HG02610 (cell line): ENCODE results near the gene ADCY5.

Experiments used
- ATAC-seq: cut with Tn5 transposase; IDR thresholded peaks from one replicate; pipeline ENCODE4 v1.9.1; 2021; ENCODE audit warnings: mild to moderate bottlenecking, moderate library complexity; ENCODE audit not compliant: unreplicated experiment

Gene ADCY5

DNA sequence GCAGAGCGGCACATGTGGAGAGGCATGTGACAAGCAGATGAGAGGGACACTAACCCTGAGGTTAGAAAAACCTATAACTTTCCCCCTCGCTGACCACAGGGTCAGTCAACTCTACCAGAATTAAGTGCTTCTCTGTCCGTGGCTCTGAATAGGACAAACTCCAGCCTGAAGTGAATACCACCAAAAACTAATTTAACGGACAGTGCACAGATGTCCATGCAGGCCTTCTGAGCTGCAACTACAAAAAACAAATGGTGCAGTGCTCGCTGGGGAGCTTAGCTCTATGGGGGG lies 59.3 kb downstream of the ADCY5 start:
- no peak for ATAC-seq

DNA sequence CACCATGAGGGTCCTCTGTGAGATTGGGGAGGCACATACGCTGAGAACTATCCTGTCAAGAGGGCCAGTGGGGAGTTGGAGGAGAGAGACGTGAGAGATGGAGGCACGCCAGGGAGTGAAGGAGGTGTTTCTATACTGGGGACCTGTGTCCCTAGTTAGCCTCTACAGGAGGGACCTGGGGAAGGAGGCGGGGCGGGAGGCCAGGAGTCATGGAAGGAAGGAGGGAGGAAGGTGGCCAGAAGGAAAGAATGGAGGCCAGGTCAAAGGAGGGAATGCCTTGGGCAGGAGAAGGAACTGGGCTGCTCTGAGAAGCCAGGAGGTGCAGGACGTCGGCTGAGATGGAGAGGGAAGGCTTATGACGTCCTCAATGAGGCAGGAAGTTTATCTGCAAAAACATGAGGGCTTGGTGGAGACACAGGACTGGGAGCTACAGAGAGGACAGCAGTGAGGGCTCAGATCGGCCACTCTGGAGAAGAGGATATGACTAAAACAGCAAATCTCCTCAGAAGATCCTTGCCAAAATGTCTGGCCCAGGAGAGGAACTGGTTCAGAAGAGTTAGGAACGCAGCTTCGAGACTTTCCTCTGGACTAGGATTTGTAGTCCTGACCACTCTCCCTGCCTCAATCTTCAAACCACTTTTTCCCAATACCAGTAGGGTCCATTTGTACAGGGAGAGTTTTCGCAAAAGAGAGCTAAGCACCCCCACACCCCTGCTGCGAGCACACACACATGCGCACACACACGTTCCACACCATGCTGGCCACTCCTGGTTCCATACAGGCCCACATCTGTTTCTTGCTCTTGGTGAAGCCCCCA lies 59.9 kb downstream of the ADCY5 start:
- ATAC-seq = no peak

DNA sequence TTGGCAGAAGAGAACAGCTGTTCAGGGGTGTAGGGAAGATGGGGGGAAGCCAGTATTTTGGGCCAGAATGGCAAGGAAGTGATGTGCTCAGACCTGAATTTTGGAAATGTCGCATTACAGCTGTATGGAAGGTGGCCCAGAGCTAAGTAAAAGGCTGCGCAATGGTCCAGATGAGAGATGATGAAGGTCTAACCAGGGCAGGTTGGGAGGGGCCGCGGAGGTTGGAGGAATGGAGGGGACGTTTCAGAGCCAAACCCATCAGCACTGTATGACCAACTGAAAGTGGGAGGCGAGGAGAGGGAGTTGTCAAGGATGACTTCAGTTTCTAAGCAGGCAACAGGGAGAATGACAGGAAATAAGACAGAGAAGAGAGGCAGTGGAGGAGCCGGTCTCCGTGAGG lies 60.8 kb downstream of the ADCY5 start:
- no peak for ATAC-seq

DNA sequence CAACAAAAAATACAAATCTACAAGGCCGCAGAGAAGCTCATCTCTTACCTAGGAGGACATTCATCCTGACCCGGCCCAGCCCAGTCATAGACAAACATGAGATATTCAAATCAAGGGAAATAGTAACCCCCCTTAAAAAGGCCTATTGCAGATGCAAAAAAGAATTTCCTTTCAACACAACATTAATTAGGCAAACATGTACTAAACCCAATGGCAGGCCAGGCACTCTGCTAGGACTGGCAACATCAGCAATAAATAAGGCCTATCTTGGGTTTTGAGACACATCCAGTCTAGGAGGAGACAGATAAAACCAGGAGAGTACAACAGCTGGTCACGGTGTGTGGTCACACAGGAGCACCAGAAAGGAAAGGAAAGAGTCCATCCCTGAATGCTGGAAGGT lies 61.4 kb downstream of the ADCY5 start:
- no peak for ATAC-seq

DNA sequence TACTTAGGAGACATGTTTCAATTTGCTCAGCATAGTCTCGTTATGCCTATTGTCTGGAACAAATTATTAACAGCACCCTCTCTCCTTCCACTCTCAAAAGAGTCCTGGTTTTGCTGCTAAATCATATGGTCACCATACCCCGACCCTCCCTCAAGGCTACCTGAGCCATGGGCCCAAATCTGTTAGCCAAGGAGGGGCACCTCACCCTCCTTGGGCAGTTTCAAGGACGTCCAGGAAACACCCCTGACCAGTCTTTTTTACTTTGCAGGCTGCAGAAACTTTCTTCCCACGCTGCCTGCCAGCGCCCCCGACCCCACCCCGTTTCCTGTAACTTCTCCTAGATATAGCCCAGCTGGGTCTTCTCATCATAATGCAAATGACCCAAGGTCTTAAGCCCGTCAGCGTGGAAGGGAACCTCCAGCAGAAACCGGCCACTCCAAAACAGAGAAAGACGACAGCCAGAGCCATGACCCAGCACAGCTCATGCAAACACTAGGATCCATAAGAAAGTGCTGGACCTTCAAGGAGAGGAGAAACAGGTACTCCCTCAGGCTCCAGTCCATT lies 62.3 kb downstream of the ADCY5 start:
- ATAC-seq = no peak

DNA sequence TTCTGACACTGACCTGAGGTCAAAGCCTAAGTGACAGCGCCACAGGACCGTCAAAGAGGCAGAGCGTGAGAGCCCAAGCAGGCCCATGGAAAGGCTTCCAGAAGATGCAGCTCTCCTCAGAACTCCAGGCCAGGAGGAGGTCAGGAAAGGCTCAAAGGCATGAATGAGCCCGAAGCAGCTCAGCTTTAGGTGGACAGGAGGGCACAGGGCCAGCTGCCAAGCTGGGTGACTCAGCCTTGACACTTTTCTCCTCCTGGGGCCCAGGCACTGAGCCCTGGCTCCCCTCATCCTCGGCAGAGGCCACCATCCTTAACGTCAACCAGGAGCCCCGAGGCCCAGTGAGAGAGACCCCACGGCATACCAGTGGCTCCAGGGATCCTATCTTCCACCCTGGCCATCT lies 62.9 kb downstream of the ADCY5 start:
- ATAC-seq = no peak

DNA sequence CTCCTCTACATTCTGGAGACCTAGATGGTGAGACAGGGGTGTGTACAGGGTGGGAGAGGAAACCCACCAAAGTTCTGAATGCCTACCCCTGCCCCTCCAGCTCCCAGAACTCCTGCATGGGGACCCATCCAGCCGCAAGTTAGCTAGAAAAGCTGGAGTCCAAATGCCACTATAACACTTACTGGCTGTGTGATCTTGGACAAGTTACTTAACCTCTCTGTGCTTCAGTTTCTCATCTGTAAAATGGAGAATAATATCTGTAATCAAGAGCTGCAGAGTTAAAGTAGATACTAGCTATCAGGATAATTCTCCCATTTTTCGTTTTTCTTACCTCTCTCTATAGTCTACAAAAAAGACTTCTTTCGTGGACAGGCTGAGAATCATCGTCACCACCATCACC lies 63.4 kb downstream of the ADCY5 start:
- ATAC-seq = no peak

DNA sequence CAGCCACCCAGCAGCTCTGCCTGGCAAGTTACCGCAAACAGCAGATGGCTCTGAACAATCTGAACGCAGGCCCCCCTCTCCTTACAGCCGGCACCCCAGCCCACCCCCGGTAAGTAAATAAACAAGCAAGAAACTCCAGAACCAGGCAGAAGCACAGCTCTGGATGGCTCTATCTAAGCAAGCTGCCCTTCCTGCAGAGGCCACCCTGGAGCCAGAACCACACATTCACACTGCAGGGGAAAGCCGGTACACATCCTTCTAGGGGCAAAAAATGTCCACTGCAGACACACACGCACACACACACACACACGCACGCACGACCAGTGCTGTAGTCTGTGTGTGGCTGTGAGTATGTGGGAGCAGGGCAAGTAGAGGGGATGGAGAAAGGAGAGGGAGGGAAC lies 63.9 kb downstream of the ADCY5 start:
- no peak for ATAC-seq

DNA sequence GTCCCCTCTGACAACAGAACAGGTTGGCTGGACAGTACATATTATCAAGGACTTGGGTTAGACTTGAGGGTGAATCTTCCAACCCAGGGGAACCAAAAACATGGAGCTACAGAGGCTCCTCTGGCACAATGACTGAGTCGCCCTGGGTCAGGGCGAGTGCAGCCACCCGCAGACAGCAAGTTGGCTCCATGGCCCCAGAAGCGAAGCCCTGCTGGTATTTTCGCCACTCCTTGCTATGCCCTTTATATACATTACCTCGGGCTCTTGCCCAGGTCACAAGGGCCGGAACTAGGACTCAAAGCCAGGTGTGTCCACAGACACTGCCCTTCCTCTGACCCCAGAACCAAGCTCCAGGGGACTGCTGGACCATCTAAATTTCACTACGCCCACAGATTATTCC lies 64.6 kb downstream of the ADCY5 start:
- ATAC-seq = no peak

DNA sequence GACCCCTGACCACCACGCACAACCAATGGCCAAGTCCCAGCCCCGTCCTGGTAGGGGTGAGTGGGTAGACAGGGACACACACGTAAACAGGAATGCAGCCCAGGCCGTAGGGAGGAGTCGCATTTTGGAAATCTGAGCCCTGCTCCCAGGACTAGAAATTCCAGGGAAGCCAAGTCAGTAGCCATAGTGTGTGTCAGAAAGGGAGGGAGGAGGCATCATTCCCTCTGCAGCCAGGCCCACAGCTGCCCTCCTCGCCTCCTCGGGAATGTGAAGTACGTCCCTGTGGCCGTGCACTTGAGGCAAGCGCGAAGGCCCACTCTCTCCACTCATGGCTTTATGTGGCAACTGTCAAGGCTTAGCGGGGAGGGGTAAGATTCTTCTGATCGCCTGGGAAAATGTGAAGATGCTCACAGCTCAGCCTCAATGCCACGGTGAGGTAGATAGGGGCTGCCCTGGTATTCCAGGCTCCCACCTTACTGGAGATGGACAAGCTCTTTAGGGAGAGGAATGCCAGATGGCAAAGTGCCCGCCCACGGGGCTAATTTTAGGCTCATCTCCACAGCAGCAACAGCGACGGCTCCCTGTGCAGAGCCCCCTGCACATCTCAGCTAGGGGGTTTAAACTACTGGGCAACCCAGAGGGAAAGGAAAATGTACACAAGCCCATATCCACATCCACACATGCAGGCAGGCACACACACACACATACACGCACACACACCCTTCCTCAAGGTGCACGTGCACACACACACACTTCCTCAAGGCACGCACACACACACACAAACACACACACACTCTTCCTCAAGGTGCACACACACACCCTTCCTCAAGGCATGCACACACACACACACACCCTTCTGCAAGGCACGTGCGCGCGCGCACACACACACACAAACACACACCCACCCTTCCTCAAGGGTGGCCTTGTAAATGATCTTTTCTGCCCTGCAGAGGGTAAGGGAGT lies 65.5 kb downstream of the ADCY5 start:
- ATAC-seq = no peak

DNA sequence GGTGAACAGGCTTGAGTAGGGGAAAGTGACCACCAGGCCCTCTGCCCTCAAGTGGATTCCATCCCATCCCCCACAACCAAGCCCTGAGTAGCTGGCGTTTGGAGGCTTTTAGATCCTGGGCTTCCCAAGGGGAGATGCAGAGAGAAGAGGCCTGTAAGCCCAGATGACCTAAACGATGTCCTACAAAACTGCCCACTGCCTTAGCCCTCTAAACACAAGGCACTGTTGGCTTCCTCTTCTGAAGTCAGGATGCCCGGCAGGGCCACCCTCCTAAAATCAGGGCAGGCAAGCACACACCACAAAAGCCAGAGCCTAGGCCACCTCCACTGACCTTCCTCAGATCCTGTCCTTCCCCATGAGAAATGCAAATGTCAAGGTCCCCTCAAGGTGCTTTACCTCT lies 68.6 kb downstream of the ADCY5 start:
- no peak for ATAC-seq

DNA sequence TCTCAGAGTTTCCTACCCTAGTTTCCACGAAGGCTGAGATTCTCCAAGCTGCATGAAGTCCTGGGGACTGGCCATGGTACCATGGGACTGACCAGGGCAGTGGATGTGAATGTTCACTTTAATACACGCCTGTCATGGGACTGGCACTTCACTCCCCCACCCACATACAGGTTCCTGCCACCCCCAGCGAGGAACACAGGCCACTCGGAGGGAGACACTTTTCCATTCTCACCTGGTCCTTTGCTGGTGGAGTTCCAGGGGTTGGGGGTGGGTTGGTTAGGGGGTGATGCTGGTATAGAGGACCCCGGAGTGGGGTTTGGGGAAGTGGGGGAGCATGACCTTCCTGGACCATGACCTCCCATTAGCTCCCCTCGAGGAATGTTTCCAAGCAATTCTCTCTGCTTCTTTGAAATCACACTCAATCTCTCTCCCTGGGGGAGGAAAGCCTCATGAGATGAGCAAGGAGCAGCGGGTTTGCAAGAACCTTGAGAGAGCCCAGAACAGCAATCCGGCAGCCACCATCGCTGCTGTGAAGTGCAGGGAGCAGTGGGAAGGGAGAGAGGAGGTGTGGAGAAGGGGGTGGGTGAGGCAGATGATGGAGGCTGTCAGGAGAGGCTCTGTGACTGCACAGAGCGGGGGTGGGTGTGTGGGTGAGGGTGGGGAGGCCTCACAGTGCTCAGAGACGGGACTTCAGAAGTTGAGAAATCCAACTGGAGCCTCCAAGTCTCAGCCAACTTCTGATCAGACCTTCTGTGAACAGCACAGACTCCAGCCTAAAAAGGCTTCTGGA lies 69.7 kb downstream of the ADCY5 start:
- no peak for ATAC-seq

DNA sequence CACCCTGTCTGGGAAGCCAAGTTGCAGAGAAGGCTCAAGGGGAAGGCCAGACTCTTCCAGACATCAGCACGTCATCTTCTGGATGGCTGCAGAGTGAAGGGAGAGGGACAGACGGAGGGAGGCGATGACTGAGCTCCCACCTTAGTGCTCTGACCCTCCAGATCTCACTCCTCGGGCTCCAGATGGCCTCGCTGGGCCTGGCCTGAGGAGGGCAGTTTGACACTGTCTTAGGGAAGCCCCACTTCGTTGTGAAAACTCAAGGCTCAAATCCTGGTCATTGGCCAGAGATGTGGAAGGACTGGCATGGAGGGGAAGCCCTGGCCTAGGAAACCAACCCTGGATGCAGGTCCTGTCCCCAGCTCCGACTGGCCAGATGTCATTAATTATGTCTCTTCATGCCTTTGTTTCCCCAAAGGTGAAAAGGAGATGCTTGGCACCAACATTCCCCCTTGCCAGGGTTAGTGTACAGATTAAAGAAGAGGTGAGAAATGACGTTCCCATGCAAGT lies 70.4 kb downstream of the ADCY5 start:
- ATAC-seq = no peak

DNA sequence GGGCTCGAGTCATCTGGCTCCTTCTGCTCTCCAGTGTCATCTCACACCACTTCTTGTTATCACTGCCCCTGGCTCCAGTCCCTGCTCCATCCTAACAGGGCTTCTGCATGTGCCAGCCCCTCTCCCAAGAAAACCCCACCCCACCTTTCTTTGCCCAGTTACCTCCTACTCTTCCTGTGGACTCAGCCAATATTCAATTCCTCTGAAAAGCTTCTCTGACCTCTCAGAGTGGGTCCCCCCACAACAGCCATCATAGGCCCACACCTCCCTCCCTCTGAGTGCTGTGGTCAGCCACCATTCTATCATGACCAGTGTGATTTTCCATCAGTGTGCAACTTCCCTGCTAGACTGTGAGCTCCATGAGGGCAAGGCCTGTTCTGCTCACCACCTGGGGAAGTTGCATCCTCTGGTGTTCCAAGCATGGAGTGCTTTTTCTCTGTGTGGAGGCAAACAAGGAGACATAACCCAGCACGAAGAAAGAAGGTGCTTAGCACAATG lies 71.6 kb downstream of the ADCY5 start:
- no peak for ATAC-seq

DNA sequence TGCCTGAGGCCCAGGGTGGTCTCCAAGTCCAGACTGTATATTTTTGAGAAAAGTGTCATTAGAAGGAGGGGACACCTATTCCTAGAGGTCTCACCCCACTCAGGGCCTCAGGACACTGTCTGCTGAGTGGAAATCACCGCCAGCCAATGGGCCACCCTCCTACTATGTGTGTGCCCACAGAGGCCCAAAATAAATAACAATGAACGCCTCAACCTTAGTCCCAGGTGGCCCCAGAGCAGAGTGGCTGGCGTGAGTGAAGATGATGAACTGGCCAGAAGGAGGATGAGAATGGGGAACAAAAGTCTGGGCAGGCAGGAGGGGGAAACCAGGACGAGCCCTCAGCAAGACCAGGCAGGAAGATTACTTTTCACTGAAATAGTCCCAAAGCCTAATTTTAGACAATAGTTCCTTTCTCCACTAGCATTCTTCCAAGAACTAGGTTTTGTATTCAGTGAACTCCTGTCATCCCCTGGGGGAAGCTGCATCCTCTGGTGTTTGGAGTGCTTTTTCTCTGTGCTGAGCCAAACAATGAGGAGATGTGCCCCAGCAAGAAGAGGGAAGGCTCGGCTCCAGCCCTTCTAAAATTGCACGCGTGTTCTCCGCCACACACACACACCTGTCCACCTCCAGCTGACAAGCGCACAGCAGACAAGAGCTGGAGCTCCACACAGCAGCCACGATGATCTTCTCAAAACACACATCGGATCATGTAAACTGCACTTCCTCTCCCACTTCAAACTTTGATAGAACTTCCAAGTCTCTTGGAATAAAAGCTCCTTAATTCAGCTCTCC lies 72.2 kb downstream of the ADCY5 start:
- ATAC-seq = no peak

DNA sequence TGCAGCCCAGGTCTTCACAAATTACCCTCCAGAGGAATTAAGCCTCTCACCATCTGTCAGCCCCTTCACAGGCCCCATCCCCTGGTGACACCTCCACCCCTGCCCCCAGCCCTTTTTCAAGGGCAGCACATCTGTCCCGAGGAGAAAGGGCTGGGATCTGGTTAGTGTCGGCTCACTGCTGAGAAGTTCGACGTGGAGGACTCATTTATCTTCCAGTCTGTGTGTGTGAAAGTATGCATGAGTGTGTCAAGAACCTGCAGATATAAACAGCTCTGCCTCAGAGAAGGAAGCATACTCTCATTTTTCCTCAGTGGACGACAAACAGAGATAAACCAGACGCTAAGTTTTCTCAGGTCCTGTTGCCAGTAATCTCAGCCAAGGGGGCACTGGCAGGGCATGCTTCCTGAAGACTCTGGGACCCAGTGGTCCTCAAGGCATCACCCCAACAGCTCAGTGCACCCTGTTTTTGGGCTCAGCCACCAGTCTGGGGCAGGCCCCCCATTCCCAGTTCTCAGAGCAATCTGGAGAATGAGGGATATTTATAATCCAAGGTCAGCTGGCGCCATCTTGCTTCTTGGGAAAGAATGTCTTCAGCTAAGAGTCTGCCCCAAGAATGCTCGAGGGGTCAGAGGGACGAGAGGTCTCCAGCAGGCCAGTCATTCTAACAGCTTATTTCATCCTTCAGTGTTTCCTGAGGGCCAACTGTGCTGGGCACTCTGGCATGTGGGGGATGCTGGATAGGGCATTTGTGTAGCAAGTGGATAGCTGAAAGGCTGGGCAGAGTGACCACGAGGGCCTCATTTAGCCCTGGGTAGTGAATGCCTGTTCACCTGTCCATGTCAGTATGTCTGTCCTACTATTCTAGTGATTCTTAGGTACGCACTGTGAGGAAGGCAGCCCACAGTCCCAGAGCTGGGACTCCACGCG lies 73.6 kb downstream of the ADCY5 start:
- no peak for ATAC-seq

DNA sequence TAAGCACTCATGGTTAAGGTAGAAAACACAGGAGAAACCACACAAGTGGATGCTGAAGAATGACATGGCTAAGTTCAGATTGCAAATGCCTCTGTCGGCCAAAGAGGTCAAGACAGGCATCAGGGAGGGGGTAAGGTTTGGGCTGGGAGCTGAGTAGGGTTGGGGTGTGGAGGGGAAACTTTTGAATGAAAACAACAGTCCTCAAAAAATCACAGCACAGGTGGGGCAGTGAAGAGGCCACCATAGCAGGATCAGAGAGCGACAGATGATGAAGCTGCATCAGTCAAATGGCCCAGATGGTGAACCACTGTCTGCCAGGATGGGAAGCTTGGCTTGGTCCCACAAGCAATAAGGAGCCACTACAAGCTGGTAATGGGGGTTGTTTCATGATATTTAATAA lies 74.9 kb downstream of the ADCY5 start:
- no peak for ATAC-seq

DNA sequence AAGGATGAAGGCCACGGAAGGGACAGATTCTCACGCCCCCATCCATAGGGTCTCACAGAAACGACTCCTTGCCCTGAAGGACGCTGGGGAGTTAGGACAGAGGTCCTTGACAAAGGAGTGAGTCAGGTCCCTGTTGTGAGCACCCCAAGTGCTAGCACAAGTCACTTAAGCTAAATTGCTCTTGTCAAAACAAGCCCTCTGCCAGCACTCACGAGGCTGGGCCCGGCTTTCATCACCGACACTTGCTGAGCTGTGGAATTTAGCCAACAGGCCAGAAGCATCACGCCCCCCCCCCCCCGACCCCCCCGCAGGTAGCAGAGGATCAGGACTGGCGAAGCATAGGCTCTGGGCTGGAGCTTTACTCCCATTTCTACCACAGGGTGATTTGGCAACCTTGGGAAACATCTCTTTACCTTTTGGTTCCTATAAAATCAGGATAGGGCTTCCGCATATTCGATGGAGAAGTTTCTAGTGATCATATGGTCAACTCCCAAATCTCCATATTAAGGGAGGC lies 75.4 kb downstream of the ADCY5 start:
- no peak for ATAC-seq
